Stimulated activated CD4-positive, alpha-beta T cell treated with anti-CD3 and anti-CD28 coated beads, Interleukin-2, amount 100 ng/mL, for 24 hours (primary cell): ENCODE measurements around the gene HRAS.
"Not testable (repeated sequence)": the region's sequence is repeated elsewhere in the genome, so short reads cannot be mapped to it uniquely, and the experiment has no call there.

ENCODE experiments used
- DNase-seq, 2 donors: peaks; one replicate each; pipeline ENCODE4 v3.0.0-alpha.2; 2020

HRAS gene

DNA sequence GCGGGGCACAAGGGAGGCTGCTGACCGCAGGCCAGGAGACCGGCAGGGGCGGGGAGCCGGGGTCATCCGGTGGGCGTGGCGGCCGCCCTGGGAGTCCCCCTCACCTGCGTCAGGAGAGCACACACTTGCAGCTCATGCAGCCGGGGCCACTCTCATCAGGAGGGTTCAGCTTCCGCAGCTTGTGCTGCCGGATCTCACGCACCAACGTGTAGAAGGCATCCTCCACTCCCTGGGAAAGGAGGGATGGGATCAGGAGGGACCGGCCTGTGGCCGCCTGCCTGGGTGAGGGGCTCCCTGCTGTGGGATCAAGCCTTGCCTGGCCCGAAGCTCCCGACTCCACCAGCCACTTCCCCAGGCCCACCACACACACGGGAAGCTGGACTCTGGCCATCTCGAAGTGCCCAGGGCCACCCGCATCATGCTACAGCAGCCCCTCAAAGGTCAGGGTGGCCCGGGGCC is 2.8 kb downstream of the HRAS start:
- no peak for DNase-seq

DNA sequence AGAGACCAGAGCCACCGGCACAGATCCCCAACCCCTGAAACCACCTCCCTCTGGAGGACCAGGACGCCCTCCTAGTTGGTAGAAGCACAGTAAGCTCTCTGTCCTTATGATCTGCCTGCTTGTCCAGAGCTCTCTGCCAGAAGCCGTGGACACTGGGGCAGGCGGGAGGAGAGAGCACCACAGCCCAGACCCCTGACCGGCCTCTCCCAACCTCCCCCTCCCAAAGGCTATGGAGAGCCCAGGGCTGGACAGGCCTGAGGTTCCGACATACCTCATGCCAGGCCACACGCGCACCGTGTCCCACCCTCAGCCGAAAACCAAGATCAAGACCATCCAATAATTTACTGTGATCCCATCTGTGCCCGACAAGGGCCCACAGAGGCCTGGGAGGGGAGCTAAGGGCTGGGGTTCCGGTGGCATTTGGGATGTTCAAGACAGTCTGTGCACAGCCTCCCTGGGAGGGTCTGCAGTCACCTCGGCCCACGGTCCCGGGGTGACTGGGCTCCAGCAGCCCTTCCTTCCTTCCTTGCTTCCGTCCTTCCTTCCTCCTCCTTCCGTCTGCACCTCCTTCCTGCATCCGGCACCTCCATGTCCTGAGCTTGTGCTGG is 3.4 kb downstream of the HRAS start:
- DNase-seq, result no peak

- no peak for DNase-seq
Observed at GRCh38 chr11:530960-531831, 4.2 kb downstream of the HRAS start.

DNA sequence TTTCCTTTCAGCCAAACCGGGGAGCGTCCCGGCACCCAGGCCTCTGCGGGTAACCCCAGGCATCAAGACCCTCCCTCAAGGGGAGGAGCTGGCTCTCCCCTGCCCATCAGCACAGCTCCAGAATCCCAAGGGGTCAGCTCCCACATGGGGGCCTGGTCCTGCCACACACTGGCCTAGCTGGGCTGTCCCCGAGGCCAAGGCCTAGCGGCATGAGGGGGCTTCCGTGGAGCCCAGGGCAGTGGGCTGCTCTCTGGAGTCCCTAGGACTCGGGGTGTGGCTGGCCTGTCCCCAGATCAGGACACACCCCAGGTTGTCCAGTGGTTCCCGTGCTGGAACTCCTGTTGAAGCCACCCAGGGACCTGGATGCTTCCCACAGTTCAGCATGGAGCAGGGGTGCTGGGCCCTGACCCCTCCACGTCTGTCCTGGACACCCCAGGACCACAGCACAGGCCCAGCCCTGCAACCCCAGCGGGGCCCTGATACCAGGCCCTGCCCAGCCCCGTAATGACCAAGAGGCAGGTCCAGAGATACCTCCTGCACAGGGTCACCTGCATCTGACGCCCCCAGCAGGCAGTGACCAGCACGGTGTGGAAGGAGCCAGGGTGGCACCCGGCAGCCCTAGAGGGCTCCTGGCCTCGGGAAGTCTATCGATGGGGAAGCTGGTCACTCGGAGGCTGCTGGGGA is 5.5 kb downstream of the HRAS start:
- no peak for DNase-seq

DNA sequence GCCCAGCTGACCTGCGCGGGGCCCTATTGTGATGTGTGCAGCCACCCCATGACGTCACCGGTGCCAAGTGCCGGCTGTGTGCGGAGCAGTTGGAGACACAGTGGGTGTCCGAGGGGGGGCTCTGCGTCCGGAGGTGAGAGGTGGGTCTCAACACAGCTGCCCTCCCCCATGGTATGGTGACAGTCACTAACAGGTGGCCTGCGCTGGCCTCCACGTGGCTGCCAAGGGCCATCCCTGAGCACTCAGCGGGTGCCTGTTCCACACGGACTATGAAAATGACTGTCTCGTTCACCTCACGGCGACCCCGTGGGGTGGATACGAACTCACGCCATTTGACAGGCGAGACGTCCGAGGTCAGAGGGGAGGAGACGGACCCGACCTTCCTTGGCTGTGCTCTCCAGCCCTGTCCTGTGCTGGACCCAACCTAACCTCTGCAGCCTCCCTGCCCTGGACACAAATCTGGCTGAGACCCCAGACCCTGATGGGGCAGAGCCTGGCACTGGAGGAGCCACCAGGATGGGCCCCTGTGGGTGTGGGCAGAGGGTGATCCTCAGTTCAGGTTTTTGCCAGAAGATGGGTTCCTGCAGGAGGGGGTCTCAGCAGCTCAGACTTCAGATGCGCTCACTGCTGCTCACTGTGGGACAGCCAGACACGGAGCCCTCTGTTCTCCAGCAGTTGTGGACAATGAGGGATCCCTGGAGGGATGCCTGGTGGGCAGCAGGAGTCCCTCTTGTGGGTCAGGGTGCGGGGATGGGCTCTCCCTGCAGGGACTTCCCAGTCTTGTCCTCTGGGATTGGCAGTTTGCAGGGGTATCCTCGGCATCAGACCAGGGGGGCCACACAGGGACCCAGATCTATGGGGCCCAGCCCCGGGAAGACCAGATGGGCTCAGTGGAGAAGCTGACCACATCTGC is 6.3 kb downstream of the HRAS start:
- no peak for DNase-seq

DNA sequence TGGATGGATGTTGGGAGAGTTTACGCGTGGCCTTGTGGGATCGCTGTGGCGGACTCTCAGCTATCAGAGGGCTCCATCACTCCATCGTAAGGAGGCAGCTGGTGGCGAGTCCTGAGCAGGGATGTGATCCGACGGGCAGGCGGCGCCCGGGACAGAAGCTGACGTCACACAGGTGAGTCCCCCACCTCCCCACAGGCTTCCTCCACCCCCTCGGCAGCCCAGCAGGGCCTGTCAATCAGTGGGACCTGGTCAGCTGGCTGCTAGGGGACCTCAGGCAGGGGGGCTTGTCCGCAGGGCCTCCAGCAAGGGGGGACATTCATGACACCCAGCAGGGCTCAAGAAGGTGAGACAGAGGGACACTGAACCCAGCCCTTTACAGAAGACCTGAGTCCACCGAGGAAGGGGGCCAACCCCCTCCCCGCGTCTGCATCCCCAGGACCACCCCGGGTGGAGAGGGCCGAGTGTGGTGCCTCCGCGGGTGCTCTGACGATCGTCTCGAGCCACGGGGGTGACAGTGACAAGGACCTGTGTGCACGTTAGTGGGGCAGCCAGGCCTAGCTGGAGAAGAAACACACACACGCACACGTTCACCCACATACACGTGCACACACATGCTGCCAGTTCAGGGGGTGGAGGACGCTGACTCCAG is 7.1 kb downstream of the HRAS start:
- DNase-seq, result no peak

DNA sequence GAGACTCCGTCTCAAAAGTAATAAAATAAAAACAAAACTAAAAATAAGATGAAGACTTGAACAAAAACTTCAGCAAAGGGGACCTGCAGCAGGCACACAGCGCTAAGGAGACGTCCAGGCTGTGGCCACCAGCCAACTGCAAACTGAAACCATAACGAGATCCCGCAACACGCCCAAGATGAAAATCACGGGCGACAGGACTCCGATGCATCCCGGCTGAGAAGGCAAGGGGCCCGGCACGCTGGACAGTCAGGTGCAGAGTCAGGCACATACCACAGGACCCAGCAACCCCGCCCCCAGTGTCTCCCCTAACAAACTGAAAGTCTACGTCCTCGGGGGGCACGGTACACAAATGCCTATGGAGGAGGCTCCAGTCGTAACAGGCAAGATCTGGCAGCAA is 9.2 kb downstream of the HRAS start:
- DNase-seq, result no peak

GRCh38 chr11:521177-521688 is 14.1 kb downstream of the HRAS start:
- no peak for DNase-seq

- no peak for DNase-seq
Observed at GRCh38 chr11:520428-521176, 14.8 kb downstream of the HRAS start.

DNA sequence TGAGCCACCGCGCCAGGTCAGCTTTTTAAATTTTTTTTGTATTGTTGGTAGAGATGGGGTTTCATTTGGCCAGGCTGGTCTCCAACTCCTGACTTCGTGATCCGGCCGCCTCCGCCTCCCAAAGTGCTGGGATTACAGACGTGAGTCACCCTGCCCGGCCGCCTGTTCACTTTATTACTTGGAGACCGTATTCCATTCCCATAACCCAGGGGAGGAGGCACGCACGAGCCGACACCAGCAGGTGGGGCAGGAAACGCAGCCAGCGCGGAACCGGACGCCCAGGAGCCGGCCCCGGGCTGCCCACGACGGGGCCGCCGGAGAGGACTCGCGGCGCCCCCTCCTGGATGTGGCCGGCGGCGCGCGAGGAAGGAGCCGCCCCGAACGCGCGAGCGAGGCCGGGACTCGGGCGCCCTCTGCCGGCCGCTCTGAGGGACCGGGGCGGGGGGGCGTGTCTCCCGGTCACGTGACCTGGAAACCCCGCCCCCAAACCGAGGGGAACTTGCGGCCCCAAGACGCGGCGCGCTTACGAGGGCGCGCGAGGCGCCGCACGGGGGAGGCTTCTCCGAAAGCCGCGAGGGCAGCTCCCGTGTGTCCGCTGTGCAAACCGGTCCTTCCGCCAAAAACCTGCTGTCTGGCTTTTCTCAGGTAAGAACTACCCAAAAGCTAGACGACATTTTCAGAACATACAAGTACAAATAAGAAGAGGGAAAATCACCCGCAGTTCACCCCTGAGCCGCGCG is 16.7 kb downstream of the HRAS start:
- peak; percentile 87 to 88 for DNase-seq

DNA sequence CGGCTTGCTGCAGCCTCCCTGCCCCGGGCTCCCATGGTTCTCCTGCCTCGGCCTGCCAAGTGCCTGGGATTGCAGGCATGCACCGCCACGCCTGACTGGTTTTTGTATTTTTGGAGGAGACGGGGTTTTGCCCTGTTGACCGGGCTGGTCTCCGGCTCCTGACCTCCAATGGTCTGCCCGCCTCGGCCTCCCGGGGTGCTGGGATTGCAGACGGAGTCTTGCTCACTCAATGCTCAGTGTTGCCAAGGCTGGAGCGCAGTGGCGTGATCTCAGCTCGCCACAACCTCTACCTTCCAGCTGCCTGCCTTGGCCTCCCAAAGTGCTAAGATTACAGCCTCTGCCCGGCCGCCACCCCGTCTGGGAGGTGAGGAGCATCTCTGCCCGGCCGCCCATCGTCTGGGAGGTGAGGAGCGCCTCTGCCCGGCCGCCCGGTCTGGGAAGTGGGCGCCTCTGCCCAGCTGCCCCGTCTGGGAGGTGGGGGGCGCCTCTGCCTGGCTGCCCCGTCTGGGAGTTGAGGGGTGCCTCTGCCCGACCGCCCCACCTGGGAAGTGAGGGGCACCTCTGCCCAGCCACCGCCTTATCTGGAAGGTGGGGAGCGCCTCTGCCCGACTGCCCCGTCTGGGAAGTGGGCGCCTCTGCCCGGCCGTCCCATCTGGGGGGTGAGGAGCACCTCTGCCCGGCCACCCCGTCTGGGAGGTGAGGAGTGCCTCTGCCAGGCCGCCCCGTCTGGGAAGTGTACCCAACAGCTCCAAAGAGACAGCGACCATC is 18.3 kb downstream of the HRAS start:
- DNase-seq, result not testable (repeated sequence)

- DNase-seq, result no peak
Observed at GRCh38 chr11:516400-516799, 19.0 kb downstream of the HRAS start.

DNA sequence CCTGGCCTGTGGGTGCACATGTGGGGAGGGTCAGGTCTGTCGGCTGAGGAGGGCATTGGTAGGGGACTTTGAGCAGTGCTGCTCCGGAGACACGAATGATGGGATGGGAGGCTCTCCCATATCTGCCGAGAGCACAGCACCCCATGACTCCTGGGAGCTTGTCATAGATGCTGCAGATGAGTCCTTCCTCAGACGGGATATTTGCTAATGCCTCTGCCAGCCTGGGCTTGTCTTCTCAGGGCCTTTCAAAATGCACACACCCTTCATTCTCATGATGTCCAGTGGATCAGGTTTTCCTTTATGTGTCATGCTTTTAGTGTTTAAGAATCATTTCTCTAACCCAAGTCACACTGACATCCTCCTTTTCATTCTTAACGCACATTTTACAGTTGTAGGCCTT is 20.2 kb downstream of the HRAS start:
- DNase-seq, result no peak

- no peak for DNase-seq
Observed at GRCh38 chr11:514606-515005, 20.8 kb downstream of the HRAS start.

DNA sequence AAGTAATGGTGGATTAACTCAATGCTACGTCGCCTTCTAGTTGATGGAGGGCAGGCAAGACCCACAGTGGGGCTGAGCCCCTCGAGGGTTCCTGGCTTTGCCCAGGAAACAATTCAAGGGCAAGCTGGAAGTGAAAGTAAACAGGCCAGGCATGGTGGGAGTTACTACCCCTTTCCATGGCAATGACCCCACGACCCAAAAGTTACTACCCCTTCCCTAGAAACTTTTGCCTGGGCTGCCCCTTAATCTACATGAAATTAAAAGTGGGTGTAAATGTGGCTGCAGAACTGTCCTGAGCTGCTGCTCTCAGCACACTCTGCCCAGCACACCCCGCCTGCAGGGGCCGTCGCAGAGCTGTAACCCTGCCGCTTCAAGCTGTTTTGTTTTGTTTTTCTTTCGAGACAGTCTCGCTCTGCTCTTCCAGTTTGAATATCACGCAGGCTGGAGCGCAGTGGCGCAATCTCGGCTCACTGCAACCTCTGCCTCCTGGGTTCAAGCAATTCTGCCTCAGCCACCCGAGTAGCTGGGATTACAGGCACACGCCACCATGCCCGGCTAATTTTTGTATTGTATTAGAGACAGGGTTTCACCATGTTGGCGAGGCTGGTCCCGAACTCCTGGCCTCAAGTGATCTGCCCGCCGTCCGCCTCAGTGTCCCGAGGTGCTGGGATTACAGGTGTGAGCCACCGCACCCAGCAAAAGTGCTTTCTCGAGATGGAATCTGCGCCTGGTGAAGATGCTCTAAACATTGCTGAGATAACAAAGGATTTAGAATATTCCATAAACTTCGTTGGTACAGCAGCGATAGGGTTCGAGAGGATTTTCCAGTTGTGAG is 22.4 kb downstream of the HRAS start:
- no peak for DNase-seq

DNA sequence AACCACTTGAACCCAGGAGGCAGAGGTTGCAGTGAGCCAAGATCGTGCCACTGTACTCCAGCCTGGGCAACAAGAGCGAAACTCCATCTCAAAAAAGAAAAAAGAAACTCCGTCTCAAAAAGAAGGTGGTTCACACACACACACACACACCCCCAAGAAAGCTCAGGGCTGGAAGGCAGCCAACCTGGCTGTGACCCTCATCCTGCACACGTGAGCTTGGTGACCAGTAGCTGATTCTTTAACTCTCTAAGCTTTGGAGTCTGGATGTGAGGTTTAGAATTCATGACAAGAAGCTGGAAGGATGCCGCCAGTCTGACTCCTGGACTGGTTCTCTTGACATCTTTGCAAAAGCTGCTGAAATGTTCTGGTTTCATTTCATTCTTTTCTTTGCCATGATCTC is 26.4 kb downstream of the HRAS start:
- DNase-seq, result no peak

- no peak for DNase-seq
Observed at GRCh38 chr11:507727-508515, 27.5 kb downstream of the HRAS start.
